Stimulated activated CD4-positive, alpha-beta T cell treated with anti-CD3 and anti-CD28 coated beads, Interleukin-1b, Interleukin-23, amount 100 ng/mL, for 4 hours (primary cell): ENCODE results near the gene SOX2.

ENCODE experiments used
- DNase-seq, 2 donors: peaks; one replicate each; pipeline ENCODE4 v3.0.0-alpha.2; 2020; ENCODE audit warnings: low read depth in 2 of 2

SOX2 gene

GRCh38 chr3:181704421-181705085 is 7.2 kb upstream of the SOX2 start:
- no peak for DNase-seq

DNA sequence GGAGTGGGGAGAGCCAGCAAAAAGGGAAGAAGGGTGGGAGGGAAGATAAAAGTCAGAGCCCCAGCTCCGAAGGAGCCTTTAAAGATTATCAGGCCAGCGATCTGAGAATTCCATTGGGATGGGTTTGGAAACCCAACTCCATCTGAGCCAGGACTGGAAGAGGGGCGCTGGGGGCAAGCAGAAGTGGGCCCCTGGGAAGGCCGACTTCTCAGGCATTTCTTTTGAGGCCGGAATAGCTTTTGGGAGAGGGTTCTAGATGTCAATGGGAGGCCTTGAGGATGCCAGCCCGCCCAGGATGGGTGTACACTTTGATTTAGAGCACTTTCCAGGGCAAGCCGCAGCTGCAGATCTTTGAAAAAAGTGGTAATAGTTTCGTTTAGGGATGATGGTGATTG is 6.6 kb upstream of the SOX2 start:
- no peak for DNase-seq

GRCh38 chr3:181707980-181708379 is 3.7 kb upstream of the SOX2 start:
- DNase-seq = no peak

- DNase-seq = peak; percentile 18 to 62
Observed at GRCh38 chr3:181709537-181710279, 2.0 kb upstream of the SOX2 start.

DNA sequence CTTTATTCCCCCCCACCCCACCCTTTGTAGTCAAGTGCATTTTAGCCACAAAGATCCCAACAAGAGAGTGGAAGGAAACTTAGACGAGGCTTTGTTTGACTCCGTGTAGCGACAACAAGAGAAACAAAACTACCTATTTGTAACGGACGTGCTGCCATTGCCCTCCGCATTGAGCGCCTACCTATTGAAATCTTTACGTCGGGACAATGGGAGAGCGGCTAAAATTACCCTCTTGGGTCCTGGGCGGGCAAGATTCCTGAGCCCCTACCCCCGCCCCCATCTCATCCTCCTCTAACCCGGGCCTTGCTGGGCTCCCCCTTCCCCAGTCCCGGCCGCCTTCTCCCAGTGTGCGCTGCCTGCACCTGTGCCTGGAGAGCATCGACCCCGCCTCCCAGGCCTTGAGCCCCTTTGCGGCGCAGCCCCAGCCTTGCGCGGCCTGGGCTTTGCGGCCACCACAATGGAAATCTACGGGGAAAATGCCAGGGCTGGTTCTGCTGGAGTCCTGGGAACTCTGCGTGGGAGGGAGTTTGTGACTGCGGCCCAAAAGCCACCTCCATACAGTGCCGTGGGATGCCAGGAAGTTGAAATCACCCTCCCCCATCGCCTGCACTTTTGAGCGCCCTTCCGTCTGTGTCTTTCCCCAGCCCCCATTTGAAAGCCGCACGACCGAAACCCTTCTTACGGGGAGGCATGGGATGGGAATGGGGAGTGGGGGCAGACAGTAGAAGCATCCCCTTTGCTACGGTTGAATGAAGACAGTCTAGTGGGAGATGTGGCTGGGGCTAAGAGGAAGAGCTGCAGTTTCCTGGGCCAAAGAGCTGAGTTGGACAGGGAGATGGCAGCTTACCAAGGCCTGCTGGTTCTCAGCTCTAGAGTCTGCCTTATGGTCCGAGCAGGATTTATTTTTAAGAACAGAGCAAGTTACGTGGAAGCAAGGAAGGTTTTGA is 1.1 kb upstream of the SOX2 start:
- no peak for DNase-seq

- no peak for DNase-seq
Observed at GRCh38 chr3:181712226-181712552, 464 bp downstream of the SOX2 start.

DNA sequence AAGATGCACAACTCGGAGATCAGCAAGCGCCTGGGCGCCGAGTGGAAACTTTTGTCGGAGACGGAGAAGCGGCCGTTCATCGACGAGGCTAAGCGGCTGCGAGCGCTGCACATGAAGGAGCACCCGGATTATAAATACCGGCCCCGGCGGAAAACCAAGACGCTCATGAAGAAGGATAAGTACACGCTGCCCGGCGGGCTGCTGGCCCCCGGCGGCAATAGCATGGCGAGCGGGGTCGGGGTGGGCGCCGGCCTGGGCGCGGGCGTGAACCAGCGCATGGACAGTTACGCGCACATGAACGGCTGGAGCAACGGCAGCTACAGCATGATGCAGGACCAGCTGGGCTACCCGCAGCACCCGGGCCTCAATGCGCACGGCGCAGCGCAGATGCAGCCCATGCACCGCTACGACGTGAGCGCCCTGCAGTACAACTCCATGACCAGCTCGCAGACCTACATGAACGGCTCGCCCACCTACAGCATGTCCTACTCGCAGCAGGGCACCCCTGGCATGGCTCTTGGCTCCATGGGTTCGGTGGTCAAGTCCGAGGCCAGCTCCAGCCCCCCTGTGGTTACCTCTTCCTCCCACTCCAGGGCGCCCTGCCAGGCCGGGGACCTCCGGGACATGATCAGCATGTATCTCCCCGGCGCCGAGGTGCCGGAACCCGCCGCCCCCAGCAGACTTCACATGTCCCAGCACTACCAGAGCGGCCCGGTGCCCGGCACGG is 991 bp downstream of the SOX2 start:
- DNase-seq = no peak

DNA sequence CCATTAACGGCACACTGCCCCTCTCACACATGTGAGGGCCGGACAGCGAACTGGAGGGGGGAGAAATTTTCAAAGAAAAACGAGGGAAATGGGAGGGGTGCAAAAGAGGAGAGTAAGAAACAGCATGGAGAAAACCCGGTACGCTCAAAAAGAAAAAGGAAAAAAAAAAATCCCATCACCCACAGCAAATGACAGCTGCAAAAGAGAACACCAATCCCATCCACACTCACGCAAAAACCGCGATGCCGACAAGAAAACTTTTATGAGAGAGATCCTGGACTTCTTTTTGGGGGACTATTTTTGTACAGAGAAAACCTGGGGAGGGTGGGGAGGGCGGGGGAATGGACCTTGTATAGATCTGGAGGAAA is 1.5 kb downstream of the SOX2 start:
- no peak for DNase-seq

- no peak for DNase-seq
Observed at GRCh38 chr3:181713676-181714612, 2.2 kb downstream of the SOX2 start.

DNA sequence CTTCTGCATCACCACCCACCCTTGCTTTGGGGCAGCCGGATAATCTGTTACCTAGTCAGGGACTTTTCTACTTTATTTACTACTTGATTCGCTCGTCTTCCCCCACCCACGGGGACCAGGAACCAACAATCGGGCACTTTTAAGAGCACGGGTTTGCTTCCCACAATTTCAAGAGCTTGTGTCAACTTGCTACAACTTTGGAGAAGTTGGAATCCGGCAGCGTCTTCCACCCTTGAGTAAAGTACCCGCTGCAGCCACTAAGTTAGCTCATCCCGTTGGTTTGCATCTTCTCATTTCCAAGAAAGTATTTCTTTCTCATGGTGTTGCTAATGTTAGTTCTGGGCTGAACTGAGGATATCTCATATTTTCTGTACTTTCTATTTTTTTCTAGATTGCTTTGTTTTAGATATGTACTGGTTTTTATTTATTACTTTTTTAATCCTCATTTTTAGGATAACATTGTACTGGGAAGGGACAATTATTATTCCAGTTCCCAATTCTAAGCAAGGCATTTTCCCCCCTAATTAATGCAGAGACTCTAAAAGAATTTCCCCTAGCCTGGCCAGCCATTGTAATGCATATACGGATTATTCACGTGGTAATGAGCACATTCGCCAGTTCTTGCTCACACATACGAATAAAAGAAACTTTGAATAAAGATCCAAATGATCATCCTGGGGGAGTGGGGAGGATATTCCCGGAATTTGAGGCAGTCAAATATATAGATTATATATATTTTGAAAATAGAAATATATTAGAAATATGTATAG is 4.0 kb downstream of the SOX2 start:
- DNase-seq = no peak

- no peak for DNase-seq
Observed at GRCh38 chr3:181716966-181717365, 5.2 kb downstream of the SOX2 start.

DNA sequence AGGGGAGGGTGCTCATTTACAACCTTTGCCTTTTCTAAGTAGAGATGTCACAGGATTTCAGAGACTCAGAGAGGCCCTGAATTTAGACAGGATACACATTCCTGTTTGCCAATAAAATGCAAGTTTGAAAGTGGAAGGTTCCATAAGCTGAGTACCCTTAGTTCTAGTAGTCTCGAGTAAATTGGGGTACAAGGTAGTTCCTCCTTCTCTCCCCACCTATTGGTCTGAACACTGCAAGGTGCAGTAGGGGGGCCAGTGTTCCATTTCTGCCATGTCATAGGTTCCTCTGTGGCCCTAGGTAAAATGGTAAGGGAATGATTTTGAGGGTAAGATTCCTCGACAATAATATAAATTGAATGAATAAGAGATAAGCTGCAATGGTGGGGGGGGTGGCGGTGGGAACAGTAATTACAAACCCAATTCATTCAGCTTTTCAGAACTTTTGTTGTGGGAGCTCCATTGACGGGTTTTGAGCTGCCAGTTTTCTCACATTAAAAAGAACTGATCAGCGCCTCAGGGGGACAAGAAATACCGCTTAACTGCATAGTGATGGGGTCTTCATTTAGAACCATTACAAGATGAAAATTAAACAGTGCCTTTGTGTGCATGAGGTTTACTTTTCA is 5.9 kb downstream of the SOX2 start:
- DNase-seq = no peak

- no peak for DNase-seq
Observed at GRCh38 chr3:181718369-181718768, 6.6 kb downstream of the SOX2 start.

DNA sequence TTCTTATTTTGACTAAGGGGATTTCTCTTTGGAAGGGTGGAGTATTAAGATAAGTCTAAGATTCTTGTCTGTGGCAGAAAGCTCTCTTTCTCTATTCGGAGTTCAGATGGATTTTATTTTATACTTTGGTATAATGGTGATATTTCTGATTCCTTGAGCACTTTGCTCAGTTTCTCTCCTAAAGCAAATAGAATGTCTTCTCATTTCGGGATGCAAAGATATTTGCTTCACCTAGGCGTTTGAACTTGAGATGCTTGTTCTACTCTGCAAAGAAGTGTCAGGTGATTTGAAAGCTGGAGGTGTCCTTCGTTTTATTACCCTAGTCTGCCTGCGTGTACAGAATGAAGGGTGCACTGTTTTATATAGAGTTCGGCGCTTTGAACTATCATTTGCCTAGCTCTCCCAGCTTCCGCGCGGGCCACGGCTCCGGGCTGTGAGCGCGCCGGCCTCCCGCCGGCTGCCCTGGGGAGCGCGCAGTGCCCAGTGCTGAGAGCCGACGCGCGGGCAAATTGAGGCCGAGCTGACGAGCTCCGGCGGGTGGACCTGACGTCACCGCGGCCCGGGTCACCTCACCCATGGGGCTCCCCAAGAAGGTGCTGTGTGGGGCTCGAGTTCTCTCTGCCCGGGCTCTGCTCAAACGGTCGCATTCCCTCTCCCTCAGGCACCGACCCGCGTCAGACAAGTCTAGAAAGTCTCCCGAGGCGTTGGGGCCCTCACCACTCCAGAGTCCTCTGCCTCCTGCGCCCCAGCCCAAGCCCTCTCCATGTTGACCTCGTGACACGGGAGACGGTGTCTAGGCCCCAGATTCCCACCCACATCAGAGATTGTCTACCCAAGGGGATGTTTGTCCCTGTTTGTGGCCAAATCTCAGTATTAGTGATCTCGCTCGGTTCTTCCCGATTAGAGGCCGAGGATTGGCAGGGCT is 7.5 kb downstream of the SOX2 start:
- DNase-seq = no peak

DNA sequence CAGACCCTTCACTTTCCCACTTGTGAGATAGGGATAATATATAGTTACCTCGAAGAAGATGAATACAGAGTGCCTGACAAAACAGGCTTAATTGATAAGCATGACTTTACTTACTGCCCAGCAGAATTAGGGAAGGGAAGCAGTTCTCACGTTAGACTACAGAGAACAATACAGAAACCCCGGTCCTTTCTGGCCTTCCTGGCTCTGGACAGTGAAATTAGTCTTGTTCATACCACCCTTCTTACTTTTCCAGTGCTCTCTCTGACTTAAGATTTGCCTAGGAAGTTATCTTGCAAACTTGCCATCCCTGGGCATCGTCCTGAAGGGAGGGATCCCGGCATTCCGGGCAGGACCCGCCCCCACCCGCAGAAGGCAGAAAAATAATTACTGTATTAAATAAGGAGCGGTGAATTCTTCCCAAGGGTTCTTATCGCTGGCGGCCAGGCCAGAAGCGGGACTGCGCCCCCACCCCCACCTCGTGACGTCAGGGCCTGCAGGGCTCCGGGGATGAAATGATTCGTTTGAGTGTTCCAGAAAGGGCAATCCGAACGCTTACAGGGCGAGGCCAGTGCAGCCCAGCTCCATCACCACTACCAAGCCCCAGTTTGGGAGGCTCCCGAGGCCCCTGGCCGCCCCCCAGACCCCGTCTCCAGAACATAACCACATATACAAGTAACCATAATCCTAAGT is 8.4 kb downstream of the SOX2 start:
- DNase-seq = no peak

DNA sequence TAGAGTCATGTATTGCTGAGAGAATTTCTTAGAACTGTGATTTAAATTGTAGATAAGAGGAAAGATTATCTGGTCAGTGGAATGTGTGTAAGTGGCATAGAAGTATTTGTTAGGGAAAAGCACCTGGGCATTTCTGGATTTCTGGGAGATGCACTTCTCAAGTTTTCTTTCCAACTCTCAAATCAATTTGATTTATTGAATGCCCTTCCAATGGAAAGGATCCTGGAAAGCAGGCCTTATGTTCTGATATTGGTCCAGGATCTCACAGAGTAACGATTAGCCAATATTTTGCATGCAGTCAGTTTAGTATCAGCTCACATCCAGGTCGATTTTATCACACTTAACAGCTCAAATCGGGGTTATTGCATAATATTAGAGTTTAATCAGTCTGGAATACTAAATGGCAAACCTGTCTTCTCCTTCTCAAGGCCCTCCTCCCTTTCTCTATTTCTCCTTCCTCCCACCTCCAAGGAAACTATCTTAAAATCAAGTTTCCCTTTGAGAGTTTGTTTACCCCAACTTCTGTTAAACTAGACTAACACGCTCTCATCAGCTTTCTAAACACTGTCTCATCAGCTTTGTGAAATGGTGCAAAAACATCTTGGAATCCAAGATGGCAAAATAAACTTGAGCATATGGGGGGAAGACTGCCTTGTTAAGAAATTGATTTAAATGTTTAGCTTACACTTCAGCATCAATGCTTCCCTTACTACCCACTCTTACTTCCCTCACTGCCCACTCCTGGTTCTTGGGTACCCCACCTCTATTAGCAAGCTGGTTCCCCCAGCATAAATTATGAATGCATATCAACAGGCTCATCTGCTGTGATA is 9.5 kb downstream of the SOX2 start:
- DNase-seq = no peak

- no peak for DNase-seq
Observed at GRCh38 chr3:181722156-181722555, 10.4 kb downstream of the SOX2 start.
